ENCODE measurements around the gene AP3B1.
A peak's percentile ranks its signal among the peaks of the same experiment; 100 is the strongest.

- TF ChIP-seq POLR2AphosphoS5 (IDR thresholded peaks at IDR 0.05): no peak
- TF ChIP-seq CTCF (IDR thresholded peaks at IDR 0.05): peak; percentile 45 to 61 (median 48)
- no peak for TF ChIP-seq POLR2A (IDR thresholded peaks at IDR 0.05; ENCODE audit: low read depth)
Measured at GRCh38 chr5:78320401-78320800, 25.9 kb upstream of the AP3B1 start.
